IPS DF 19.7 (cell line): Measurements from ENCODE around the gene RPL21.
"Not testable (repeated sequence)": the region's sequence is repeated elsewhere in the genome, so short reads cannot be mapped to it uniquely, and the experiment has no call there.

Experiments
- DNase-seq: peaks from one replicate; pipeline ENCODE4 v3.0.0-alpha.2; 2013; ENCODE audit warnings: low read depth, low spot score

RPL21 gene

GRCh38 chr13:27251166-27252091, at the start of gene RPL21:
Gene RPL21, plus strand, starts transcription at chr13:27251558. Its CDS starts 2,219 bp downstream, at chr13:27253777.
- DNase-seq, result peak; percentile 89

- no peak for DNase-seq
Measured at GRCh38 chr13:27201661-27202060, 49.7 kb upstream of the RPL21 start.

DNA sequence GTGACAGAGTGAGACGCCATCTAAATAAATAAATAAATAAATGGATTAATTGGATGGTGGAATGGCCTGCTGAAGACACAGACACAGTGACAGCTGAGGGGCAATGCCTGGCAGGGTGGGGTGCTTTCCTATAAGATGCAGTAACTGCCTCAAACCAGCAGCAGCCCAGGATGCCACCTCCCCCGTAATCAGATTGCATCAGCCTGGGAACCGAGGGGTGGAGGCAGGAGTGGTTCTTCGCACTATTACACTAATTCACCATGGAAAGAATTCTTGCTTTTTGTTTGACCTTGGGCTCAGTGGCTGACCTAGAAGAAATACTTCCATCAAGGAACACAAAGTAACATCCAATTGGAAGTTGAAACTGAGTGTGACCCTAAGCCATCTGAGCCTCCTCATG, 48.2 kb upstream of the RPL21 start:
- DNase-seq, result no peak

DNA sequence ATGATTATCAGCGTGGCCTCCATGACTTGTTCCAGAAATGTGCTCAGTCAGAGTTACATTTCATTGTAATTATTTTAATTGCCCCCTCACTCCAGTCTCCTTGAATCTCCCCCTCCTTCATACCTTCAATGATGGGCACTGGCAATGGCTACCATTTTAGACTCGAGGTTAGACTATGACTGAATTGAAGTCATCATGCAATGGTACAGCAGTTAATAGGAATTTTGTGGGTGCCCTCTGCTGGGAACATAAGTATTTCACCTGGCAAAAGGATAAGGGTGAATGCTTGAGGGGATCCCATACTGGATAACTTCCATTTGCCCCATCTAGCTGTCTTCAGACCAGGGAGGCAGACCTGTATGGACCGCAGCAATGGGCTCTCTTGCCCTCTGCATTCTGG, 47.5 kb upstream of the RPL21 start:
- no peak for DNase-seq

DNA sequence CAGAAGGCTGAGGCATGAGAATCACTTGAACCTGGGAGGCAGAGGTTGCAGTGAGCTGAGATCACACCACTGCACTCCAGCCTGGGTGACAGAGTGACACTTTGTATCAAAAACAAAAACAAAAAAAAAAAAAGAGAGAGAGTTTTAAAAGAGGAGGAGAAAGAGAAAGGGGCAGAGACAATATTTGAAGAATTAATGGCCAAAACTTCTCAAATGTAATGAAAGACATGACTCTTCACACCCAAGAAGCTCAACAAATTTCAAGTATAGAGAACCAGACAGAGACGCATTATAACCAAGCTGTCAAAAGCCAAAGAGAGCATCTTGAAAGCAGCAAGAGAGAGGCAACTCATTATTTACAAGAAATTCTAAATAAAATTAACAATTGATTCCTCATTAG, 42.8 kb upstream of the RPL21 start:
- DNase-seq, result no peak

- no peak for DNase-seq
Measured at GRCh38 chr13:27211271-27211670, 40.1 kb upstream of the RPL21 start.

GRCh38 chr13:27211771-27212364, 39.5 kb upstream of the RPL21 start:
- no peak for DNase-seq

GRCh38 chr13:27213386-27213785, 38.0 kb upstream of the RPL21 start:
- not testable (repeated sequence) for DNase-seq

DNA sequence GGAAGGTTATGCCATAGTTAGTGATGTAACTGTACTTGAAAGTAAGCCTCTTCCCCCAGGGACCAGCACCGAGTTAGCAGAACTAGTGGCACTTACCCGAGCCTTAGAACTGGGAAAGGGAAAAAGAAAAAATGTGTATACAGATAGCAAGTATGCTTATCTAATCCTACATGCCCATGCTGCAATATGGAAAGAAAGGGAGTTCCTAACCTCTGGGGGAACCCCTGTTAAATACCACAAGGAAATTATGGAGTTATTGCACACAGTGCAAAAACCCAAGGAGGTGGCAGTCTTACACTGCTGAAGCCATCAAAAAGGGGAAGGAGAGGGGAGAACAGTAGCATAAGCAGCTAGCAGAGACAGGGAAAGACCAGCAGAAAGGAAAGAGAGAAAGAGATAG, 33.6 kb upstream of the RPL21 start:
- DNase-seq, result not testable (repeated sequence)

DNA sequence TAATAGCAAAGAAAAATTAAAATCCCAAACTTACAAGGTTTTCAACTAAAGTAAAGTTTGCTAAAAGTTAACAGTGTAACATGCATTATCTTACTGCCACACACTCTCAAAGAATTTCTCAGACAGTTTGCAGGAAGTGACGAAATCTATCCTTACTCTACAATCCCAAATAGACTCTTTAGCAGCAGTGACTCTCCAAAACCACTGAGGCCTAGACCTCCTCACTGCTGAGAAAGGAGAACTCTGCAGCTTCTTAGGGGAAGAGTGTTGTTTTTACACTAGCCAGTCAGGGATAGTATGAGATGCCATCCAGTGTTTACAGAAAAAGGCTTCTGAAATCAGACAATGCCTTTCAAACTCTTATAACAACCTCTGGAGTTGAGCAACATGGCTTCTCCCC, 32.5 kb upstream of the RPL21 start:
- not testable (repeated sequence) for DNase-seq

DNA sequence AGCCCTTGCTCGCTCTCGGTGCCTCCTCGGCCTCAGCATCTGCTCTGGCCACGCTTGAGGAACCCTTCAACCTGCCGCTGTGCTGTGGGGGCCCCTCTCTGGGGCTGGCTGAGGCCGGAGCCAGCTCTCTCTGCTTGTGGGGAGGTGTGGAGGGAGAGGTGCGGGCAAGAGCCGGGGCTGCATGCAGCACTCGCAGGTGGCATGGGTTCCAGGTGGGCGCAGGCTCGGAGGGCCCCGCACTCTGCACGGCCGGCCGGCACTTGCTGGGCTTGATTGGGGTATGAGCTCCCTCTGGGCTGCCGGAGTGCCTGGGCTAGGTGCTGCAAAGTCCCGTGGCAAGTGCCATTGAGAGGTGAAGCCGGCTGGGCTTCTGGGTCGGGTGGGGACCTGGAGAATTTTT, 31.7 kb upstream of the RPL21 start:
- no peak for DNase-seq

- not testable (repeated sequence) for DNase-seq
Measured at GRCh38 chr13:27222100-27222499, 29.3 kb upstream of the RPL21 start.

GRCh38 chr13:27226991-27227390, 24.4 kb upstream of the RPL21 start:
- DNase-seq, result no peak

GRCh38 chr13:27228131-27228530, 23.2 kb upstream of the RPL21 start:
- no peak for DNase-seq

GRCh38 chr13:27229642-27230041, 21.7 kb upstream of the RPL21 start:
- no peak for DNase-seq

GRCh38 chr13:27233964-27234363, 17.4 kb upstream of the RPL21 start:
- no peak for DNase-seq

GRCh38 chr13:27236478-27236877, 14.9 kb upstream of the RPL21 start:
- DNase-seq, result no peak

DNA sequence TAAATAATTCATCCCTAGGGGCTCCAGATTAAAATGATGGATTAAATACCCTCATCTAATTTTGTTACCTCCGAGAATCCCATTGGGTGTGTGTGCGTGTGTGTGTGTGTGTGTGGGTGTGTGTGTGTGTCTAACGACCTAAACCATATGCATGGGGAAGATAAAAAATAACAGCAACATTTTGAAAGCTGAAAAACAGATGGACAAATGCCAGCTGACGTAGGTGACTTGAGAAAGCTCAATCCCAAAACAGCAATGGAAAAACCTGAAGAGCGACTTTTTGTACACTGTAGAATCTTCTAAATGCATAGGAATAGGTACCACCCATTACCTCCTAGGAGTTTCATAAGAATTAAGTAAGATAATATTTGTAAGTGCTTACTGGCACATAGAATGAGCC, 8.7 kb upstream of the RPL21 start:
- no peak for DNase-seq

GRCh38 chr13:27245610-27246009, 5.7 kb upstream of the RPL21 start:
- peak; percentile 61 for DNase-seq

DNA sequence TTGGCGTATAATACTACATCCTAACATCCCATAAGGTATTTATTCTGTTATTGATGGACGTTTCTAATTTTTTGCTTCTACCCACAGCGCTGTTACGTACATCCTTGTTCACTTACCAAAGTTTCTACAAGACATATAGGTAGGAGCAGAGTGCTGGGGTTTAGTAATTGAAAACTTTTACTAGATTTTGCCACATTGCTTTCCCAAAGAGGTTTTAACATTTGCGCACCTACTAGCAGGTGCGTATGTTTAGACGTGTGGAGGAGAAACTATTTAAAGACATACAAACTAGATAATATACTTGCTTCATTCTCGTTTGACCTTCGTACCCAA, 559 bp upstream of the RPL21 start:
- DNase-seq, result no peak

DNA sequence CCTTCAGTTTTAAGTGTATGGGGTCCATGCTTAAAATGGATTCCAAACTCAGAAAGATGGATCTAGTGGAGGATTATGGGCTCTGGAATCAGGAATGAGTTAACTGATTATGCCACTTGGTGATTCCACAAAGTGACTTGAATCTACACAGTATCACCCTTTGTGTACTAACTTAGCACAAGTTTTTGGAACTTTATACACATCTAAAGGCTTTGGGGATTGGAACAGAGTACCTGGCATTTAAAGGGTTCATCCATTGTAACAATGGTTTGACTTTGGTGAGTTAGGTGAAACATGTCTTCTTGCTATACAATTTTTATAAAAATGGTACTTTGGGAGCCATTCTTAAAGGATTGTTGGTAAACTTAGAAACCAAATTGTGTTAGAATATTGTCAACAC, 1.1 kb downstream of the RPL21 start:
- no peak for DNase-seq

GRCh38 chr13:27257233-27257568, 5.8 kb downstream of the RPL21 start:
- no peak for DNase-seq

DNA sequence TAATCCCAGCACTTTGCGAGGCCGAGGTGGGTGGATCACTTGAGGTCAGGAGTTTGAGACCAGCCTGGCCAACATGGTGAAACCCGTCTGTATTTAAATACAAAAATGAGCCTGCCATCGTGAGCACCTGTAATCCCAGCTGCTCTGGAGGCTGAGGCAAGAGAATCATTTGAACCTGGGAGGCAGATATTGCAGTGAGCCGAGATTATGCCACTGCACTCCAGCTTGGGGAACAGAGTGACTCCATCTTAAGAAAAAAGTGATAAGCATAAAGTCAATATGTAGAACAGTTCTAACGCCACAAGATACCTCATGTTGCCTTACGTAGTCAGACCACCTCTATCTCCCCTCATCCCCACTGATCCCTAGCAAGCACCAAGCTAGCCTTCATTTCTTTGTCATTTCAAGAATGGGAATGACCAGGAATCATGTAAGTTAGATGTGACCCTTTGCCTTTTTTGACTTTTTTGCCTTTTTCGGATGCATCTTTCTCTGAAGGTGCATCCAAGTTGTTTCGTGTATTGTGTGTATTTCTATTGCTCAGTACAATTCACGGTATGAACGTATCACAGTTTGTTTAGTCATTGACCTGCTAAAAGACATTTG, 6.4 kb downstream of the RPL21 start:
- DNase-seq, result no peak
